Measurements from ENCODE around the gene CCNY.

CCNY gene

DNA sequence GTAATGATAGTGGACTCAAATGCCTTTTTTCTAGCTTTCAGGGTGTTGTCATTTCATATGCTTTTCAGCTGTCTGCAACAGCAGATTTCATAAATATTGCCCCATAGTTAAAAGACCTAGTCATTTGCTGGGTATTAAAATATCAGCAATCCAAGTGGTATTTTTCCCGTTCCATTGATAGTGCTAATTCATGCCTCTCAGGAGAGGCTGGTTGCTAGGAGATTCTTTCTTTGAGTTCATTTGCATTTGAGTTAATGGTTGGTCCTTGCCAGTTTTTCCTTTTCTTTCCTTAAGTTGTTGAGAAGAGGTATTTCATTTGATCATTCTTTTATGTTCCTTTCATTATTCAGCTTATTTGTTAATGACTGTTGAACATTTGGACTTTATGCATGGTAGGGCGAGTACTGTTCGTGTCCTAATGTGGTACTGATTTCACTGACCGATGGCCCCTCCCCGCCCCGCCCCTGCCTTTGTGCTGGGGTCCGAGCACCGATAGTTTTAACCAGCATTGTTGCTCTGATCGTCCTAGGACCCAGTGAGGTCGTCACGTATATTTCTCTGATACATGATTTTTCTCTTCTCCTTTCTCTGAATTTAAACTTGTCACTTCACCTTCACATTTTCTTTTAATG is 128.6 kb downstream of the CCNY start:
- peaks cover 78% of the 10 kb centered on the region for H3K79me2 ChIP-seq (ENCODE audit: control insufficient read depth, insufficient read depth, low read length, unreplicated experiment)
- H3K27ac ChIP-seq (ENCODE audit: low read depth, low read length) = no peak overlapping the region
- no peak overlapping the region for H3K4me3 ChIP-seq (ENCODE audit: low read depth, low read length)
- no peaks in the 10 kb centered on the region for H3K27me3 ChIP-seq (ENCODE audit: insufficient read depth, low read length)
- H3K36me3 ChIP-seq (ENCODE audit: insufficient read depth, low read length) = no peaks in the 10 kb centered on the region
- H3K4me1 ChIP-seq (ENCODE audit: control insufficient read depth, insufficient read depth, low read length, unreplicated experiment) = no peaks in the 10 kb centered on the region
- H2AFZ ChIP-seq (ENCODE audit: low read length, unreplicated experiment) = no peak overlapping the region

DNA sequence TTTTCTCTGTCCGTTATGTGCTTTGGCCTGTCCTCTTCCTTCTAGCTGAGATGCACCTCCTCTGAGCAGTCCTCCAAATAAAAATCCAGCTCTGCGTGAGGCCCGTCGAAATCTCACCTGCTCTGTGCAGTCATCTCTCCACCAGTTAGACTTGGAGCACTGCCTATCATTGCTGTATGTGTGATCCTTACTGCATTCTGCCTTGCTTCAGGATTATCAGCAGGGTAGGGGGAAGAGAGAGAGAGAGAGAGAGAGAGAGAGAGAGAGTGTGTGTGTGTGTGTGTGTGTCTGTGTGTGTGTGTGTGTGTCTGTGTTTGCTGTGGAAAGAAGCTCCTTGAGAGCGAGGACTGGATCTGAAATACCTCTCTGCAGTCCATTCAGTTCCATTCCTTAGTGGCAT is 129.4 kb downstream of the CCNY start:
- peaks cover 78% of the 10 kb centered on the region for H3K79me2 ChIP-seq (ENCODE audit: control insufficient read depth, insufficient read depth, low read length, unreplicated experiment)
- no peak overlapping the region for H2AFZ ChIP-seq (ENCODE audit: low read length, unreplicated experiment)
- H3K36me3 ChIP-seq (ENCODE audit: insufficient read depth, low read length) = no peaks in the 10 kb centered on the region

DNA sequence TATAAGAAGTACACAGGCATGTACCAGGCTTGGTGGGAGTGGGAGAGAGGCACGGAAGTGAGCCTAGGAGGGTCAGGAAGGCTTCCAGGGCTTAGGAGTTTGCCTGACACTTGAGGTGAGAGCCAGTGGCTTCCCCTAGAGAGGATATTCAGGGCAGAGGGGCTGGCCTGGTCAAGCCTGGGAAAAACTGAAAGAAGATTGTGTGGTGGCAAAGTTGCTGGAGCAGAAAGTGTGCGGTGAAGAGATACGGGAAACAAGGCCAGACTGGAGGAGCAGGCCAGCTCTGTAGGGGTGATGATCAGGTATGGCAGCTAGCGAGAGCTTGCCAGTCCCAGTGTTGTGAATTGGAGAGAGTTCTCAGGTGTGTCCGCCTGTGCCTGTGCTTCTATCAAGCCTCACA is 129.9 kb downstream of the CCNY start:
- Histone ChIP-seq H3K4me3 (ENCODE audit: low read depth, low read length) (no peak overlapping the region), H3K36me3 (ENCODE audit: insufficient read depth, low read length) (no peaks in the 10 kb centered on the region), H3K4me1 (ENCODE audit: control insufficient read depth, insufficient read depth, low read length, unreplicated experiment) (no peaks in the 10 kb centered on the region), H3K27ac (ENCODE audit: low read depth, low read length) (no peak overlapping the region), H3K79me2 (ENCODE audit: control insufficient read depth, insufficient read depth, low read length, unreplicated experiment) (peaks cover 78% of the 10 kb centered on the region), H3K27me3 (ENCODE audit: insufficient read depth, low read length) (no peaks in the 10 kb centered on the region), H2AFZ (ENCODE audit: low read length, unreplicated experiment) (no peak overlapping the region)

More for the DNA sequence above, 129.4 kb downstream of the CCNY start:
- H3K27ac ChIP-seq (ENCODE audit: low read depth, low read length) = no peak overlapping the region
- no peak overlapping the region for H3K4me3 ChIP-seq (ENCODE audit: low read depth, low read length)
- H3K4me1 ChIP-seq (ENCODE audit: control insufficient read depth, insufficient read depth, low read length, unreplicated experiment) = no peaks in the 10 kb centered on the region
- H3K27me3 ChIP-seq (ENCODE audit: insufficient read depth, low read length) = no peaks in the 10 kb centered on the region

DNA sequence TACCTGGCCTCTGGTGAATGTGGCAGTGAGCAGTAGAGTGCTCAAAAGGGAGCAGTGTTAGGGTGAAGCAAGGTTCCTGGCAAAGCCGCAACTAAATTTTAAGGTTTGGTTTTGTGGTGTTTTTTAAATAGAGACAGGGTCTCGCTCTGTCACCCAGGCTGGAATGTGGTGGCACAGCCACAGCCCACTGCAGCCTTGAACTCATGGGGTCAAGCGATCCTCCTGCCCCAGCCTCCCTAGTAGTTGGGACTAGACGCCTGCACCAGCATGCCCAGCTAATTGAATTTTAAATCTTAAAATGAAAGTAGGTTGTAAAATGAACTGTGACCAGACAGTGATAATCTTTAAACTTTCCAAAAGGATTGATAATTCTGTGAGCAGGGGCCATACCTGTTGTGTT is 130.4 kb downstream of the CCNY start:
- Histone ChIP-seq H2AFZ (ENCODE audit: low read length, unreplicated experiment) (no peak overlapping the region), H3K36me3 (ENCODE audit: insufficient read depth, low read length) (no peaks in the 10 kb centered on the region), H3K79me2 (ENCODE audit: control insufficient read depth, insufficient read depth, low read length, unreplicated experiment) (peaks cover 78% of the 10 kb centered on the region), H3K27ac (ENCODE audit: low read depth, low read length) (no peak overlapping the region), H3K4me1 (ENCODE audit: control insufficient read depth, insufficient read depth, low read length, unreplicated experiment) (no peaks in the 10 kb centered on the region), H3K27me3 (ENCODE audit: insufficient read depth, low read length) (no peaks in the 10 kb centered on the region), H3K4me3 (ENCODE audit: low read depth, low read length) (no peak overlapping the region)

DNA sequence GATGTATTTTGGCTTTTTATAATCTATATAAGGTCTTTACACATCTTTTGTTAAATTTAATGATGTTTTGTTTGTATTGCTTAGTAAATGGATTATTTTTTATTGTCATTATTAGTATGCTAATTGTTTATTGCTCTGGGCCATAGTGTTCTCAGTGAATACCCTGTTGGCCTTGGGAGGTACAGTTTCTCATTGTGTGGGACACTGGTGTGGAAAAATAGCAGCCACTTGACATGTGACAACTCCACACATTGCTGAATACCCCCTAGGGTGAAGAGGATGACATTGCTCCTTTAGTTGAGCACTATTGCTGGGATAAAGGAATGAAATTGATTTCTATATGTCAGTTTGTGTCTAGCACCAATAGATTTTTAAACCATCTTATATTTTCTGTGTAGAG is 130.9 kb downstream of the CCNY start:
- no peaks in the 10 kb centered on the region for H3K27me3 ChIP-seq (ENCODE audit: insufficient read depth, low read length)
- no peak overlapping the region for H3K4me3 ChIP-seq (ENCODE audit: low read depth, low read length)
- H3K27ac ChIP-seq (ENCODE audit: low read depth, low read length) = no peak overlapping the region
- H3K4me1 ChIP-seq (ENCODE audit: control insufficient read depth, insufficient read depth, low read length, unreplicated experiment) = no peaks in the 10 kb centered on the region
- no peak overlapping the region for H2AFZ ChIP-seq (ENCODE audit: low read length, unreplicated experiment)
- no peaks in the 10 kb centered on the region for H3K36me3 ChIP-seq (ENCODE audit: insufficient read depth, low read length)
- H3K79me2 ChIP-seq (ENCODE audit: control insufficient read depth, insufficient read depth, low read length, unreplicated experiment) = peaks cover 74% of the 10 kb centered on the region

DNA sequence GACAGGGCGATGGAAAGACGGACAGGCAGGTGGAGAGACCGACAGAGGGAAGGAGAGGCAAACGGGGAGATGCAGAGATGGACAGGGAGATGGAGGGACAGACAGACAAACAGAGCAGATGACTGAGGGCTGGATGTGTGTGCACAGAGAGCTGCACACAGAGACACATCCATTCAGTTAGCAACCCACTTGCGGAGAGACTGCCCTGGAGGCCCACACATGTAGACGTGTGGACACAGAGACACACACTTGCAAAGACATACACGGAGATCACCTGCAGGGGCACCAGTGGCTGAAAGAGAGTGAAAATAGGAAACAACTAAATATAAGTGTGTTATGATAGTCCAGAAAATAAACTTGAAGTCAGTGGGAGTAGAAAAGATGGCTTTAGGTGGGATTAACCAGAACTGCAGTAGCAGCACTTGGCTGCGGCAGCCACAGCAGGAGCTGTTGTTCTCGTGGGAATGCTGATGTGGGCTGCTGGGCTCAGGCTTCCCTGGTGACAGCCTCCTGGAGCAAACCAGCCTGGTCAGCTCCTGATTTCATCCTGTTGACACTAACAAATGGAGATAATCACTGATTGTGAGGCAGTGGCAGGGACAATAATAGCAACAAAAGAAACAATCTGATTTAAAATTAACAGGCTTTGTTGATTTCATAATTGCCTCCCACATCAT is 134.1 kb downstream of the CCNY start:
- Histone ChIP-seq H3K27me3 (ENCODE audit: insufficient read depth, low read length) (no peaks in the 10 kb centered on the region), H3K27ac (ENCODE audit: low read depth, low read length) (no peak overlapping the region), H2AFZ (ENCODE audit: low read length, unreplicated experiment) (no peak overlapping the region), H3K79me2 (ENCODE audit: control insufficient read depth, insufficient read depth, low read length, unreplicated experiment) (peaks cover 52% of the 10 kb centered on the region), H3K36me3 (ENCODE audit: insufficient read depth, low read length) (no peaks in the 10 kb centered on the region), H3K4me1 (ENCODE audit: control insufficient read depth, insufficient read depth, low read length, unreplicated experiment) (no peaks in the 10 kb centered on the region), H3K4me3 (ENCODE audit: low read depth, low read length) (no peak overlapping the region)

DNA sequence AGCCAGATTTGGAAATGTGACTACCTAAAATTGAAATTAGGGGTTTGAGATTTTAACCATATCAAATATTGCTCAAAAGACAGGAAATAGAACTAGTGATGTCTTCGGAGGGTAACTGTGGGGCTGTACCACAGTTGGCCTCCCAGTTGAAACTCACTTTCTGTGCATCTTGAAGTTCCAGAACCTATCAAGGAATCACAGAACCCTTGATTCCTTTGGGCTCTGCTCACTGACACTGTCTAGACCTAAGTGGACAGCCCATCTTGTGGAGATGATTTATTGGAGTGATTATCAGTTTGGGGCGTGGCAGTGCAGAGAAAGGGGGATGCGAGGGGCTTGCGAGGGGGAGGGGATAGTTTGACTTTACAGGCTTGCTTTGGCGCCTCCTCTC is 134.6 kb downstream of the CCNY start:
- Histone ChIP-seq H3K27me3 (ENCODE audit: insufficient read depth, low read length) (no peaks in the 10 kb centered on the region), H2AFZ (ENCODE audit: low read length, unreplicated experiment) (no peak overlapping the region), H3K4me3 (ENCODE audit: low read depth, low read length) (no peak overlapping the region), H3K36me3 (ENCODE audit: insufficient read depth, low read length) (no peaks in the 10 kb centered on the region), H3K79me2 (ENCODE audit: control insufficient read depth, insufficient read depth, low read length, unreplicated experiment) (peaks cover 48% of the 10 kb centered on the region), H3K27ac (ENCODE audit: low read depth, low read length) (no peak overlapping the region), H3K4me1 (ENCODE audit: control insufficient read depth, insufficient read depth, low read length, unreplicated experiment) (no peaks in the 10 kb centered on the region)

DNA sequence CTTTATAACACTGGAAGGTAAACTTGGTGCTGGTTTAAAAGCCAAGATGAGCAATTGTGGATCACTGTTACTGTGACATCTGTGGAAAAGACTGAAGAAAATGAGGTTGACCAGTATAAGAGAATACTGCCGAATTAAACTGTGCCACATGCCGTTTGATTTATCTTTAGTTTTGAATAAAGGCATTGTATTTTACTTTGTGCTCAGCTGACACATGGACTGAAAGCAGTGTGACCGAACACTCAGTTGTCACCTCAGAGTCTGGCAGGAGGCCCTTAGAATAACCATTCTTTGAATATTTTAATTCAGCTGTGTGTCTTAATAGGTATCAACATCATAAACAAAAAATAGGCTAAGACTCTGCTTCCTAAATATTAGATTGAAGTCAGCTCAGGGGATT is 135.1 kb downstream of the CCNY start:
- H3K27ac ChIP-seq (ENCODE audit: low read depth, low read length) = no peak overlapping the region
- H2AFZ ChIP-seq (ENCODE audit: low read length, unreplicated experiment) = no peak overlapping the region
- no peaks in the 10 kb centered on the region for H3K36me3 ChIP-seq (ENCODE audit: insufficient read depth, low read length)
- peaks cover 43% of the 10 kb centered on the region for H3K79me2 ChIP-seq (ENCODE audit: control insufficient read depth, insufficient read depth, low read length, unreplicated experiment)
- H3K27me3 ChIP-seq (ENCODE audit: insufficient read depth, low read length) = no peaks in the 10 kb centered on the region
- H3K4me1 ChIP-seq (ENCODE audit: control insufficient read depth, insufficient read depth, low read length, unreplicated experiment) = no peaks in the 10 kb centered on the region
- H3K4me3 ChIP-seq (ENCODE audit: low read depth, low read length) = no peak overlapping the region

DNA sequence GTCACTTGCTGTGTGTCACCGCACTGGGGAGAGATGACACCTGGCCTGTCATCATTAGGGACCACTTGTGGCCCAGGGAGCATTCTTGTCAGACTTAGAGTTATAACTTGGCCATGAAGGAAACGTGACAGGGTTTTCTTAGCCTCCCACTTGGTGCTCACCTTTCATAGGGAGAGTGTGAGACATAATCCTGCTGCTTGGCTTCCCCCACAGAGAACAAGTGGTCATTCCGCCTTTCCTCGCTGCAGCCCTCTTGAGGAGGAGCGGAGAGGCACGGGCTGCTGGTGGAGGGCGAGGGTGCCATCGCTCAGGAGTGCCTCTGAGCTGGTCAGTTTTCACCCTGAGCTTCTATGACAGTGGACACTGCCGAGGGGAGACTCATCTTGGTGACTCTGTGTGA is 143.8 kb downstream of the CCNY start:
- H3K27ac ChIP-seq (ENCODE audit: low read depth, low read length) = no peak overlapping the region
- H3K36me3 ChIP-seq (ENCODE audit: insufficient read depth, low read length) = no peaks in the 10 kb centered on the region
- H3K79me2 ChIP-seq (ENCODE audit: control insufficient read depth, insufficient read depth, low read length, unreplicated experiment) = peaks cover 14% of the 10 kb centered on the region
- H3K4me1 ChIP-seq (ENCODE audit: control insufficient read depth, insufficient read depth, low read length, unreplicated experiment) = no peaks in the 10 kb centered on the region
- H3K27me3 ChIP-seq (ENCODE audit: insufficient read depth, low read length) = no peaks in the 10 kb centered on the region
- no peak overlapping the region for H2AFZ ChIP-seq (ENCODE audit: low read length, unreplicated experiment)
- no peak overlapping the region for H3K4me3 ChIP-seq (ENCODE audit: low read depth, low read length)

DNA sequence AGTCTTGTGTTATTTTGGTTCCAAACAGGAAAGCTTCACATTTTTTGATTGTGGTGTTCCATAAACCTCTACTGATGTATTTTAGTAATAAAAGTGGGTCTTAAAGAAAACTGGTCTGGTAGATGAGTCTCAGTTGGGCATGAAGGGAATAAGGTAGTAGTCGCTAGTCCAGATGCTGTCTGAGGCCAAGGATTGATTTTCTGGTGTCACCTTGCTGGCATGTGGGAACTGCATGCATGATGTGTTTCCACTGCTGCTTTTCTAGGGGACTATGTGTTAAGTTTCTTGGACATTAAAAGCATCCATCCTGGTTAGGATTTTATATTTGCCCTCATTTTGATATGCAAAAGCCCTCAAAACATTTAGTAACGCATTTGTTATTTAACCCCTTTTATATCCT is 145.1 kb downstream of the CCNY start:
- Histone ChIP-seq H3K27ac (ENCODE audit: low read depth, low read length) (no peak overlapping the region), H3K36me3 (ENCODE audit: insufficient read depth, low read length) (0 out of 2 replicates have a peak, but pooled peaks cover 5% of the 10 kb centered on the region), H3K79me2 (ENCODE audit: control insufficient read depth, insufficient read depth, low read length, unreplicated experiment) (peaks cover 14% of the 10 kb centered on the region), H3K27me3 (ENCODE audit: insufficient read depth, low read length) (no peaks in the 10 kb centered on the region), H3K4me3 (ENCODE audit: low read depth, low read length) (no peak overlapping the region), H3K4me1 (ENCODE audit: control insufficient read depth, insufficient read depth, low read length, unreplicated experiment) (no peaks in the 10 kb centered on the region), H2AFZ (ENCODE audit: low read length, unreplicated experiment) (no peak overlapping the region)

DNA sequence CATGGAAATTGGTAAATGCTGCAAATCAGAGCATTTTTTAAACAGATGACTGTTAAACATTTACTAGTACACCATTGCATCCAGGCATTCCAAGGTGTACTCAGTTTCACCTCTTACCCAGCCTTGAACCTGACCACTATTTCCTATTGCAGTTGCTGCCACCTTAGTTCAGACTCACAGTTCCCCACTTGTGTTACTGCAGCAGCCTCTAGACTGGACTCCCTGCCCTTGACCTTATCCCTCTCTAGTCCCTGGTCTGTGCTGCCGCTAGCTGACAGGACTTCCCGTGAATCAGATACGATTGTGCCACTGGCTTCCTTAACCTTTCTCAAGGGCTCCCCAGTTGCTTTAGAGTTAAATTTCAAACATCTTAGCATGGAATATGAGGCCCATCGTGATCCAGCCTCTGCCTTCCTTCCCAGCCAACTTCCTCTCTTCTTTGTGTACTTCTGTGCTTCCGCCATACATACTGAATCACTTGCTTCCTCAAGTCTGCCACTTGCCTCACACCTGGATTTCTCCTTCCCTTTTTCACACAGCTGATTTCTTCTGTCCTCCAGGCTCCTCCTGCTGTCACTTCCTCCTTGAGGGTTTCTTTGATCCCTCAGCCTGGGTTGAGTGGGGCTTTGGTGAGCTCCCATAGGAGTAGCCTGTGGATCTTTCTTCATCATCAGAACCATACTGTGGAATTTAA is 150.1 kb downstream of the CCNY start:
- Histone ChIP-seq H2AFZ (ENCODE audit: low read length, unreplicated experiment) (no peak overlapping the region), H3K4me1 (ENCODE audit: control insufficient read depth, insufficient read depth, low read length, unreplicated experiment) (no peaks in the 10 kb centered on the region), H3K79me2 (ENCODE audit: control insufficient read depth, insufficient read depth, low read length, unreplicated experiment) (peaks cover 9% of the 10 kb centered on the region), H3K27ac (ENCODE audit: low read depth, low read length) (no peak overlapping the region), H3K36me3 (ENCODE audit: insufficient read depth, low read length) (0 out of 2 replicates have a peak, but pooled peaks cover 5% of the 10 kb centered on the region), H3K4me3 (ENCODE audit: low read depth, low read length) (no peak overlapping the region), H3K27me3 (ENCODE audit: insufficient read depth, low read length) (no peaks in the 10 kb centered on the region)

All from ACC112 (cell line).